HepG2 (cell line): ENCODE data around the gene BEST2. TPM values are rescaled to one million over a fixed set of nuclear protein-coding genes. Genes with fewer than 3 reads are reported as not detected.

Experiments used
- BRCA1 ChIP-seq: sonication (generic); formaldehyde crosslinking; IDR thresholded peaks from 2 replicates; pipeline ENCODE4 v1.4.0; 2020; ENCODE audit warnings: missing genetic modification reagents
- CC2D1A ChIP-seq: sonication (generic); formaldehyde crosslinking; IDR thresholded peaks from 2 replicates; pipeline ENCODE4 v1.8.1; 2023; ENCODE audit warnings: mild to moderate bottlenecking, missing genetic modification reagents
- CENPT ChIP-seq: sonication (generic); formaldehyde crosslinking; IDR thresholded peaks from 2 replicates; pipeline ENCODE4 v1.8.0; 2022; ENCODE audit warnings: low read depth, mild to moderate bottlenecking, moderate library complexity, missing genetic modification reagents
- FOXK2 ChIP-seq: fragments of 450-650 bp; IDR thresholded peaks from 2 replicates; pipeline ENCODE4 v1.6.1; 2016
- HDAC2 ChIP-seq: sonication (generic); formaldehyde crosslinking; IDR thresholded peaks from 2 replicates; pipeline ENCODE4 v1.4.0; 2020; ENCODE audit warnings: missing genetic modification reagents
- HOXA5 ChIP-seq: sonication (generic); formaldehyde crosslinking; IDR thresholded peaks from 2 replicates; pipeline ENCODE4 v1.4.0; 2020; ENCODE audit warnings: missing genetic modification reagents
- MTA1 ChIP-seq: sonication (generic); formaldehyde crosslinking; IDR thresholded peaks from 2 replicates; pipeline ENCODE4 v1.4.0; 2020; ENCODE audit warnings: missing genetic modification reagents, mild to moderate bottlenecking, borderline replicate concordance
- MTF2 ChIP-seq: sonication (generic); formaldehyde crosslinking; IDR thresholded peaks from 2 replicates; pipeline ENCODE4 v1.5.0; 2020; ENCODE audit warnings: missing genetic modification reagents, borderline replicate concordance
- NR2F1 ChIP-seq, 2 experiments: fragments of 450-650 bp in 1 of 2; formaldehyde crosslinking in 1 of 2; IDR thresholded peaks; 2 replicates each; pipeline versions ENCODE4 v1.5.0 to v1.6.1; 2016 to 2020; ENCODE audit warnings: mild to moderate bottlenecking in 1 of 2, missing compliant biosample characterization in 1 of 2, missing genetic modification reagents in 1 of 2, moderate library complexity in 1 of 2
- ONECUT2 ChIP-seq: sonication (generic); formaldehyde crosslinking; IDR thresholded peaks from 2 replicates; pipeline ENCODE4 v1.4.0; 2020; ENCODE audit warnings: missing genetic modification reagents
- TMF1 ChIP-seq: sonication (generic); formaldehyde crosslinking; IDR thresholded peaks from 2 replicates; pipeline ENCODE4 v1.8.1; 2022; ENCODE audit warnings: low read depth, missing genetic modification reagents
- ZFP62 ChIP-seq: sonication (generic); formaldehyde crosslinking; IDR thresholded peaks from 2 replicates; pipeline ENCODE4 v1.4.0; 2020; ENCODE audit warnings: missing genetic modification reagents
- ZNF687 ChIP-seq: sonication (generic); formaldehyde crosslinking; IDR thresholded peaks from 2 replicates; pipeline ENCODE4 v1.5.1; 2020; ENCODE audit warnings: mild to moderate bottlenecking, missing genetic modification reagents, moderate library complexity
- ZNF776 ChIP-seq: sonication (generic); formaldehyde crosslinking; IDR thresholded peaks from 2 replicates; pipeline ENCODE4 v1.4.0; 2020; ENCODE audit warnings: mild to moderate bottlenecking, missing genetic modification reagents
- polyA plus RNA-seq, 8 experiments: library from polyadenylated mRNA; depleted of rRNA in 3 of 8; stranded (reverse) in 7 of 8; unstranded in 1 of 8; fragments of >200 nt; fragmentation: Illumina TruSeq in 4 of 8; extraction: Trizol in 4 of 8; gene quantifications; 2 replicates each; pipeline versions ENCODE4 v1.2.1 to v1.2.3, GENCODE V29; 2011 to 2016; ENCODE audit warnings: low read depth in 4 of 8, missing spikeins in 1 of 8, mixed read lengths in 1 of 8; ENCODE audit not compliant: insufficient read depth in 1 of 8
- total RNA-seq, 5 experiments: library from RNA; depleted of rRNA; stranded (reverse); fragments of >200 nt; fragmentation: Illumina TruSeq; extraction: Trizol; gene quantifications; 2 replicates each; pipeline ENCODE4 v1.2.3, GENCODE V29; 2016; ENCODE audit warnings: low read depth in 1 of 5
- TF ChIP-seq, protein P1 (sequence below): sonication (generic); formaldehyde crosslinking; IDR thresholded peaks from 2 replicates; pipeline ENCODE4 v1.5.1; 2020; ENCODE audit warnings: missing genetic modification reagents, mild to moderate bottlenecking, borderline replicate concordance
- TF ChIP-seq, protein P2 (sequence below): sonication (generic); formaldehyde crosslinking; IDR thresholded peaks from 2 replicates; pipeline ENCODE4 v1.5.1; 2020; ENCODE audit warnings: missing genetic modification reagents, mild to moderate bottlenecking, borderline replicate concordance
- TF ChIP-seq, protein P3 (sequence below): sonication (generic); formaldehyde crosslinking; IDR thresholded peaks from 2 replicates; pipeline ENCODE4 v1.5.1; 2020; ENCODE audit warnings: missing genetic modification reagents, mild to moderate bottlenecking, borderline replicate concordance

The BEST2 gene
- total and polyA plus RNA-seq, 2 of the 13 experiments (the other 11 are each of a cell fraction or from before 2014, with no cell fraction given) = not detected

- TF ChIP-seq ZNF687 = peak; percentile 93
- 0 out of 2 replicates have a peak, but pooled peaks have one; percentile 22 for TF ChIP-seq TMF1 (CRISPR knock-in tag)
- TF ChIP-seq HOXA5 (CRISPR knock-in tag) = peak; percentile 70; the same call in 1 of the 2 replicates
- peak; percentile 32; the same call in 1 of the 2 replicates for TF ChIP-seq ZNF776
- no peak for TF ChIP-seq ONECUT2 (CRISPR knock-in tag)
- TF ChIP-seq, protein P1, sequence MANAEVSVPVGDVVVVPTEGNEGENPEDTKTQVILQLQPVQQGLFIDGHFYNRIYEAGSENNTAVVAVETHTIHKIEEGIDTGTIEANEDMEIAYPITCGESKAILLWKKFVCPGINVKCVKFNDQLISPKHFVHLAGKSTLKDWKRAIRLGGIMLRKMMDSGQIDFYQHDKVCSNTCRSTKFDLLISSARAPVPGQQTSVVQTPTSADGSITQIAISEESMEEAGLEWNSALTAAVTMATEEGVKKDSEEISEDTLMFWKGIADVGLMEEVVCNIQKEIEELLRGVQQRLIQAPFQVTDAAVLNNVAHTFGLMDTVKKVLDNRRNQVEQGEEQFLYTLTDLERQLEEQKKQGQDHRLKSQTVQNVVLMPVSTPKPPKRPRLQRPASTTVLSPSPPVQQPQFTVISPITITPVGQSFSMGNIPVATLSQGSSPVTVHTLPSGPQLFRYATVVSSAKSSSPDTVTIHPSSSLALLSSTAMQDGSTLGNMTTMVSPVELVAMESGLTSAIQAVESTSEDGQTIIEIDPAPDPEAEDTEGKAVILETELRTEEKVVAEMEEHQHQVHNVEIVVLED = peak; percentile 90
- TF ChIP-seq CENPT (CRISPR knock-in tag) = no peak; the same call in 1 of the 2 replicates
- TF ChIP-seq HDAC2 = peak; percentile 53; the same call in 1 of the 2 replicates
- TF ChIP-seq CC2D1A = peak; percentile 61; the same call in 1 of the 2 replicates
- peak; percentile 95 for TF ChIP-seq FOXK2
- TF ChIP-seq, protein P2, sequence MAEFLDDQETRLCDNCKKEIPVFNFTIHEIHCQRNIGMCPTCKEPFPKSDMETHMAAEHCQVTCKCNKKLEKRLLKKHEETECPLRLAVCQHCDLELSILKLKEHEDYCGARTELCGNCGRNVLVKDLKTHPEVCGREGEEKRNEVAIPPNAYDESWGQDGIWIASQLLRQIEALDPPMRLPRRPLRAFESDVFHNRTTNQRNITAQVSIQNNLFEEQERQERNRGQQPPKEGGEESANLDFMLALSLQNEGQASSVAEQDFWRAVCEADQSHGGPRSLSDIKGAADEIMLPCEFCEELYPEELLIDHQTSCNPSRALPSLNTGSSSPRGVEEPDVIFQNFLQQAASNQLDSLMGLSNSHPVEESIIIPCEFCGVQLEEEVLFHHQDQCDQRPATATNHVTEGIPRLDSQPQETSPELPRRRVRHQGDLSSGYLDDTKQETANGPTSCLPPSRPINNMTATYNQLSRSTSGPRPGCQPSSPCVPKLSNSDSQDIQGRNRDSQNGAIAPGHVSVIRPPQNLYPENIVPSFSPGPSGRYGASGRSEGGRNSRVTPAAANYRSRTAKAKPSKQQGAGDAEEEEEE (CRISPR knock-in tag) = peak; percentile 78; the same call in 1 of the 2 replicates
- TF ChIP-seq, protein P3, sequence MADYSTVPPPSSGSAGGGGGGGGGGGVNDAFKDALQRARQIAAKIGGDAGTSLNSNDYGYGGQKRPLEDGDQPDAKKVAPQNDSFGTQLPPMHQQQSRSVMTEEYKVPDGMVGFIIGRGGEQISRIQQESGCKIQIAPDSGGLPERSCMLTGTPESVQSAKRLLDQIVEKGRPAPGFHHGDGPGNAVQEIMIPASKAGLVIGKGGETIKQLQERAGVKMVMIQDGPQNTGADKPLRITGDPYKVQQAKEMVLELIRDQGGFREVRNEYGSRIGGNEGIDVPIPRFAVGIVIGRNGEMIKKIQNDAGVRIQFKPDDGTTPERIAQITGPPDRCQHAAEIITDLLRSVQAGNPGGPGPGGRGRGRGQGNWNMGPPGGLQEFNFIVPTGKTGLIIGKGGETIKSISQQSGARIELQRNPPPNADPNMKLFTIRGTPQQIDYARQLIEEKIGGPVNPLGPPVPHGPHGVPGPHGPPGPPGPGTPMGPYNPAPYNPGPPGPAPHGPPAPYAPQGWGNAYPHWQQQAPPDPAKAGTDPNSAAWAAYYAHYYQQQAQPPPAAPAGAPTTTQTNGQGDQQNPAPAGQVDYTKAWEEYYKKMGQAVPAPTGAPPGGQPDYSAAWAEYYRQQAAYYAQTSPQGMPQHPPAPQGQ (CRISPR knock-in tag) = no peak; the same call in 1 of the 2 replicates
- TF ChIP-seq MTA1 = peak; percentile 53
- peak; percentile 98 for TF ChIP-seq ZFP62 (CRISPR knock-in tag)
- 0 out of 2 replicates have a peak, but pooled peaks have one; percentile 25 for TF ChIP-seq BRCA1
- peak; percentile 68; the same call in 1 of the 2 replicates for TF ChIP-seq MTF2 (CRISPR knock-in tag)
- TF ChIP-seq NR2F1 (CRISPR knock-in tag; IDR thresholded peaks at IDR 0.05) = peak in 1 of 2 experiments; percentile 57; a peak in 1 of 4 replicates
Observed at GRCh38 chr19:12801466-12802266, 50.1 kb downstream of the BEST2 start, which contains the start of the genes PRDX2 and THSD8 (continued).
